ENCODE data around the gene SLC39A5. TPM values are rescaled to one million over a fixed set of nuclear protein-coding genes. Genes with fewer than 3 reads are reported as not detected.

Gene SLC39A5
- polyA plus RNA-seq, 1 donor from 2014 or later = 0.33 TPM

- Histone ChIP-seq H2AFZ (ENCODE audit: low read depth, low read length) (no peak overlapping the region), H3K9ac (ENCODE audit: low read length) (no peak overlapping the region), H3K27ac (ENCODE audit: low read length) (no peak overlapping the region), H3K9me2 (ENCODE audit: insufficient read depth, low read length) (no peaks in the 10 kb centered on the region), H3K9me3 (ENCODE audit: low read length) (no peaks in the 10 kb centered on the region), H4K20me1 (ENCODE audit: insufficient read depth) (no peaks in the 10 kb centered on the region), H3F3A (ENCODE audit: insufficient read depth, low read length, poor library complexity, severe bottlenecking) (peaks cover 5% of the 10 kb centered on the region), H3K4me2 (ENCODE audit: low read length) (no peak overlapping the region), H3K36me3 (ENCODE audit: insufficient read depth, low read length) (no peaks in the 10 kb centered on the region), H3K79me2 (replicated peaks; ENCODE audit: insufficient read depth, low read length) (peaks cover 9% of the 10 kb centered on the region), H3K27me3 (ENCODE audit: insufficient read depth, low read depth, low read length) (no peaks in the 10 kb centered on the region), H3K4me3 (ENCODE audit: low read length) (peak overlapping the region; percentile 78)
- TF ChIP-seq TAF1 (IDR thresholded peaks at IDR 0.05; ENCODE audit: low read depth) (no peak), SMC3 (conservative IDR thresholded peaks at IDR 0.05; ENCODE audit: poor library complexity) (no peak), RAD21 (conservative IDR thresholded peaks at IDR 0.05) (no peak), MXI1 (conservative IDR thresholded peaks at IDR 0.05; ENCODE audit: poor library complexity, severe bottlenecking) (no peak), EP300 (conservative IDR thresholded peaks at IDR 0.05; ENCODE audit: poor library complexity, severe bottlenecking) (no peak), CTCF (IDR thresholded peaks at IDR 0.05; ENCODE audit: poor library complexity, severe bottlenecking) (no peak), REST (IDR thresholded peaks at IDR 0.05; ENCODE audit: borderline replicate concordance) (no peak), POLR2AphosphoS5 (IDR thresholded peaks at IDR 0.05) (no peak), EZH2 (IDR thresholded peaks at IDR 0.05; ENCODE audit: borderline replicate concordance, insufficient read depth, low read length, poor library complexity, severe bottlenecking) (no peak)
Measured at GRCh38 chr12:56219840-56220239, 10.0 kb upstream of the SLC39A5 start.

GRCh38 chr12:56220611-56221231 is 9.1 kb upstream of the SLC39A5 start:
- Histone ChIP-seq H3K79me2 (replicated peaks; ENCODE audit: insufficient read depth, low read length) (peaks cover 9% of the 10 kb centered on the region), H2AFZ (ENCODE audit: low read depth, low read length) (peak overlapping the region; percentile 74), H3K27ac (ENCODE audit: low read length) (peak overlapping the region; percentile 99)

More at GRCh38 chr12:56220611-56221231, 9.1 kb upstream of the SLC39A5 start:
- TF ChIP-seq CTCF (IDR thresholded peaks at IDR 0.05; ENCODE audit: poor library complexity, severe bottlenecking) (no peak), RAD21 (conservative IDR thresholded peaks at IDR 0.05) (no peak), POLR2AphosphoS5 (IDR thresholded peaks at IDR 0.05) (no peak), EP300 (conservative IDR thresholded peaks at IDR 0.05; ENCODE audit: poor library complexity, severe bottlenecking) (no peak), TAF1 (IDR thresholded peaks at IDR 0.05; ENCODE audit: low read depth) (no peak), SMC3 (conservative IDR thresholded peaks at IDR 0.05; ENCODE audit: poor library complexity) (no peak), MXI1 (conservative IDR thresholded peaks at IDR 0.05; ENCODE audit: poor library complexity, severe bottlenecking) (no peak), REST (IDR thresholded peaks at IDR 0.05; ENCODE audit: borderline replicate concordance) (no peak), EZH2 (IDR thresholded peaks at IDR 0.05; ENCODE audit: borderline replicate concordance, insufficient read depth, low read length, poor library complexity, severe bottlenecking) (no peak)
- Histone ChIP-seq H4K20me1 (ENCODE audit: insufficient read depth) (no peaks in the 10 kb centered on the region), H3K9me3 (ENCODE audit: low read length) (no peaks in the 10 kb centered on the region), H3K9ac (ENCODE audit: low read length) (peak overlapping the region; percentile 97), H3K9me2 (ENCODE audit: insufficient read depth, low read length) (no peaks in the 10 kb centered on the region), H3F3A (ENCODE audit: insufficient read depth, low read length, poor library complexity, severe bottlenecking) (peaks cover 5% of the 10 kb centered on the region), H3K27me3 (ENCODE audit: insufficient read depth, low read depth, low read length) (no peaks in the 10 kb centered on the region), H3K36me3 (ENCODE audit: insufficient read depth, low read length) (no peaks in the 10 kb centered on the region), H3K4me2 (ENCODE audit: low read length) (peak overlapping the region; percentile 76), H3K4me3 (ENCODE audit: low read length) (peak overlapping the region; percentile 78)
